Fibroblast of peridontal ligament (primary cell): ENCODE data around the gene DPF3.

Experiments
- DNase-seq: peaks from one replicate; pipeline ENCODE4 v3.0.0-alpha.2; 2010; ENCODE audit errors: extremely low read depth

Gene DPF3

DNA sequence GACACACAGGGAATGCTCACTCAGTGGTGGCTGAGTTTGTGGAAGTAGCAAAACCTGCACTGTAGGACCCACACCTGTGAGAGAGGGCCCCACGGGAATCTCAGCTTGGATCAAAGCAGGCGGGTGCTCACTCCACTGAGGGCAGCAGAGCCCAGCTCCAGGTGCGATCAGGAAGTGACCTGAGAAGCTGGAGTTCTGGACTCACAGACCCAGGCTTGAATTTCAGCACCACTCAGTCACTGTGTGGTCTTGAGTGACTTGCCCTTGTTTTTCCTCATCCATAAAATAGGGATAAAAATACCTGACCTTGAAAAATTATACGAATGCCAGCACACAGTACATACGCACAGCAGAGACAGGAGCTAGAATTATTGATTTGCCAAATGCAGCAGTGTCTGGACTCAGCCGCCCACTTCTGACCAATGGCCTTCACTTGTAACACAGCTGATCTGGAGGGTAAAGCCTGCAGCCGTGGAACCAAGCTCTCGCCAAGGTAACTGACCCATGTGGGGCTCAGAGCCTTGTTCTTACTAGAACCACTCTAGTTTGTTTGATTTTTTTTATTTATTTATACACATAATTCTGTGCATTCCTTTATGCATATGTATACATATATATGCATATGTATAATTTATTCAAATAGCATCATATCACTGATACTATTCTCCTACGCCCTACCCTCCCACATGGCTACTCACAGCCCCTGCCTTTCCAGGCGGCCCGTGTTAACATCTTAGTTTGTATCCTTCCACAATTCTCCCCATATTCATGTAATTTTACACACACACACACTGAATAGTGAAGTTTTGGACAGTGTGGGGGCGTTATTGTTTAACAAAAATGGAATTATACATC is 53.9 kb downstream of the DPF3 start:
- no peak for DNase-seq

DNA sequence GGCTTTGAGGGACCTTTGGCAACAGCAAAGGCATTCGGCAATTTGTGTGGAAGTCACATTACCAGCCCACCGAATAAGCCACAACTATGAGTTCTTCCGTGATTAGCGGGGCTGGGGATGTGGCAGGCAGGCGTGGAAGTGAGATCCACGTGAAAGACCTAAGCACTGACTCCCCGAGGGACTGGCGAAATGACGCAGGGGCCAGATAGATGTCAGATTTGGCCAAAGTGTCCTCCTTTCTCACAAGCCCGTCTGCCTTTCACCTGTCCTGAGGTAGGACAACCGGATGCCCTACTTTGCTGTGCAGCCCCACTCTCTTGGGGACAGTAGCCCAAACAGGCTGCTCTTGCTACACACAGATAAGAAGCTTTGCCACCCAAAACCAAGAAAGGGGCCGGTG is 54.5 kb downstream of the DPF3 start:
- no peak for DNase-seq

DNA sequence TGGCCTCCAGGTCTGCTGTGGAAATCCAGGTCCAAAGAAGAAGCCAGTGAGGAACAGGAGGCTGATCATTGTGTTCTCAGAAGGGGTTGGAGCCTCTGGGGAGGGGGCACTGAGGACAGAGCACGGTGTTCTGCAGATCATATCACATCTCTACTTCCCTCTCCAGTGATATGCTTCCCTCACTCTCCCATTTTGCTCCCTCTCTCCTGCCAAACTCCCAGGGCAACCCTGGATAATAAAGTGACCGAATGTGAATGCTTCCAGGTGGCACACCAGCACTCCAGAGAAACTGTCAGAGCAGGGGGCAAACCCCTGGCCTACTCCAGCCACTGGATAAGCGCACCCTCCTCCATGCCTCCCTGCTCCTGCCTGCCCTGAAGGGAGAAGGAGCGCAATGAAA is 57.8 kb downstream of the DPF3 start:
- DNase-seq, result no peak

DNA sequence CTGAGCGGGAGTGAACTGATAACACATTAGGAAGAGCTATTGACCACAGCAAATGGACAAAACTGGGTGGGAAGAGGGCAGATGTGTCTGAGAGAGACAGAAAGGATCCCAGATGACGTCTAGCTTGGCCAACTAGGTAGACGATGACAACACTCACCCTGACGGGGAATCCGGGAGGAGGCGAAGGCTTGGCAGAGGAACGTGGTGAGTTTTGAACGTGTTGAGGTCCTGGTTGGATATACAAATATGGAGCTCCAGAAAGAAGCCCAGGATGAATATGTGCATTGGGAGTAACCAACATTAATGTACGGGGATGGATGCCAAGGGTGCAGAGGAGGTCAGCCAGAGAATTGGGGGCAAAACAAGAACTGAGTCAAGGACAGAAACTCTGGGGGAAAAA is 60.7 kb downstream of the DPF3 start:
- DNase-seq, result no peak

DNA sequence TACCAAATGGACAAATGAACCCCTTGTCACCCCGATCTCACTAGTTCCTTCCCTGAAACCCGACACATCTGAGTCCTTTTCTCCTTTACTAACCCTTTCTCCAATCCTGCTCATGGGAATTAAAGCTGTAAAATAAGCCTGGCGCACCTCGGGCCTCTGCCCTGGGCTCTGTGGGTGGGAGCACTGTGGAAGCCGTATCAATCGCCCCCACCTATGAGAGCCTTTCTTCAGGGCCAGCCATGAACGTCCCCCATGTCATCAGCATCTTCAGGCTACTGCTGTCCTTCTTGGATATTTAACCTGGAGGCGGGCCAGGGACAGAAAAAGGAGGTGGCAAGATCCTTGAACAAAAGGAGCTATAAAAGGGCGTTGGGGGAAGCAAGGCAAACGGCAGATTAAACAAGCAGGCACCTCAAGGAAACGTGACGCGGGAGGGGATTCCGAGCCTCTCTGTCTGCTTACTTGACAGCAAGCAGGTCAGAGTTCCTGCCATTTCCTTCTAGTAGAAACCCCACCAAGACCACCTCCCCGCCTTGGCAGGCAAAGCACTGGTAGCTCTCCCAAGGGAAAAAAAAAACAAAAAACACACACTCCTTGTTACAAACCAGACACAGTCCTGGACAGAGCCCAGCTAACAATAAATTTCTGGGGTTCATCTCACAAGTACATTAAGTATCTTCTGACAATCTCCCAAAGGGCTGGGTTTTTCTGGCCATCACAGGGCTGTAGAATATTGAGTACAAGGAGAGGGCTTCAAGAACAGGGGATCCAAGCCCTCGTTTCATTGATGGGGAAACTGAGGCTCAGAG is 62.9 kb downstream of the DPF3 start:
- no peak for DNase-seq

DNA sequence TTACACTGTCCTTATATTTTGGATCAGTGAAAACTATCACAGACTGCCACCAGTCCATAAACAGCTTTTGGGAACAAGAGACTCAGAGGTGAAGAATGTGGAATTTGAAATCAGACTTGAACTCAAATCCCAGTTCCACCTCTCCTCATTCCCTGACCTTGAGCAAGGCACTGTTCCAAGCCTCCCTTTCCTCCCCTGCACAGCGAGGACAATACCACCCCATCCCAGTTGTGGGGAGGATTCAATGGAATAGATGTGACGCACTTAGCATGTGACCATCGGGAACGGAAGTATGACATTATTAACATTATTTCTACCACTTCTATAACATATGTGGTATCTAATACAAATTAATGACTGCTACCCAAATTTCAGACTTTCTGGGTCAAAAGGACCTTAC is 63.5 kb downstream of the DPF3 start:
- no peak for DNase-seq

DNA sequence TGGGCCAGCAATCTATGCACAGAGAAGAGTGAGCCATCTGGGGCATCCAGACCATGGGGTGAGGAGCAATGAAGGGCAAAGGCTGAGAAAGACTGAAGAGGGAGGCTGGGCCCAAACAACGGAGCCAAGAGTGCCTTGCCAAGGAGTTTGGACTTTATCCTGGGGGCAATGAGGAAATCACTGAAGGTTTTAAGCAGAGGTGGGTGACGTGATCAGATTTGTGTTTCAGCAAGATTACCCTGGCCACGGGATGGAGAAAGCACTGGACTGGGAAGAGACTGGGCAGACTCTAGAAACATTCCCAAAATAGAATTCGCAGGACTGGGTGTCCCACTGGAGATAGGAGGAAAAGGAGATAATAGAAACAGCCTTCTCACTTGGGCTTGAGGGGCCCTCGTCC is 65.3 kb downstream of the DPF3 start:
- DNase-seq, result no peak

DNA sequence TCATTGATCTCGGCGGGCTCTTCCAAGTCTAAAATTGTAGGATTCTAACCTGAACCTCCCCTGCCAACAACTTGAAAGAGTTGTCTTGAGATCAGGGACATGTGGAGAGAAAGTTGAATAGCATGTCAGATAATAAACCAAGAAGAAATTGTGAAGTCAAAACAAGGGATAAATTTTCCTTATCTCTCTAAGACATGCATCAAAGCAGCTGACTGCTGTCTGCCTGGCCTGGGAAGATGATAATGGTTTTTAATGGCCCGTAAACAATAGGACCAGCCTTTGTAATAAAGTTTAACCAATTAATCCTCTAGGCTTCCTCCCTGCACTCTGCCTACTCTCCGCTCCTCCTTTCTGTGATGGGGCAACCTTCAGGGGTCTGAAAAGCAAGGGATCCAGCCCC is 67.9 kb downstream of the DPF3 start:
- DNase-seq, result no peak

DNA sequence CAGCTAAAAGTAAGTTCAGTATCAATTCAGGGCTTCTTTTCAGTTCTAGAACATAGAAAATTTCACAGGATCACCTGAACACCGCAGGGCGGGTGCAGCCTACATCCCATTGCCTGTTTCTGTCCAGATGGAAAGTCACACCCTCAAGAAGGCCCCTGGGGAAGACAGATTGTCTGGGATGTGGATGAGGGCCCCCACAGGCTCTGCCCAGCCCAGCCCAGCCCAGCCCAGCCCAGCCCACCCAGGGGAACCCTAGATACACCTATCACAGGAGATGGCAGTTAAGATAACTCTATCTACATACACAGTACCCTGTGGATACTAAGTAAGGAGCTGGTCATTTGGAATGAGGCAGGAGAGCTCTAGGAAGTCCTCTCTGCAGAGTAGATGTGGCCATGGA is 68.4 kb downstream of the DPF3 start:
- no peak for DNase-seq

DNA sequence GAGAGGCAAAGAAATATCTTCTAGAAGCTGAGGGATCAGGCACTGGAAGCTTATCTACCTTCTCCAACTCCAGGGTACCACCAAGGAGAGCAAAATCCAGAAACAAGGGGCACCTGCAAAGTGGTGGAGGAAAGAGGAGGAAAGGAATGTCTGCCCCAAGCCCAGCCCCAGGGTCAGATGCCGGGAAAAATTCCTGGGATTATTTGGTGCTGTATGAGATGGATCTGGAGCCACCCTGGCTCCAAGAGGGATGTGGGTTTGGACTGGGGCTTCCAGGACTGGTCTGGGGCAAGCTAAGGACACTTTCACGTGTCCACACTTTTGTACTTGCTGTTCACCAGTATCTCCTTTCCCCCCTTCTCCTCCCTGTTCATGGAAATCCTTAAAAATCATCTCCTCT is 69.8 kb downstream of the DPF3 start:
- DNase-seq, result no peak

DNA sequence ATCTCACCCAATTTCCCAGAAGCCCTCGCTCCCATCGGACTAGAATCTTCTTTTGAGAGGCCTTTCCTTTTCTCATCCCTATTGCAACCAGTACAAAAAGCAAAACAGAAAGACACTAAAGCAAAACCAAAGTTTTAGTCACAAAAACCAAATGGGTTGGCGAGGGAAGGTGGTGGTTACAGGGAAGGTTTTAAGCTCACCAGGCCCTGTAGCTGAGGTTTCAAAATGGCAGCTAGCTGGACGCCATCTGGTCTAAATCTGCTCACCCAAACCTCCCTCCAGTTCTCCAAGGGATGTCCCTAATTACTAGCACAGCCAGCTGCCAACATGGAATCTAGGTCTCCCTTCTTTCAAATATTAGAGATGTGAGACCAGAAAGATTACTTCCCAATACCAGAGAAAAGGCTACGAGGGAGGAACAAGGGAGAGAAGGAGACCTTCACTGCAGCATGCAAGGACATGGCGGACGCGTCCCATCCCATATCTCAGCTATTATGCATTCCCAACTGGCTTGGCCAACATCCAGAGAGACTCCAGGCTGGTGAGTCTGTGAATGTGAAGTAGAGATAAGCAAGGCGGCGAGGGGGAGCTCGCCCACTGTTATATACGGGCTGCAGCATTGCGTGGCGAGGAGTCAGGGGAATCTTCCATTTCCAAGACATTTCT is 70.8 kb downstream of the DPF3 start:
- DNase-seq, result no peak

DNA sequence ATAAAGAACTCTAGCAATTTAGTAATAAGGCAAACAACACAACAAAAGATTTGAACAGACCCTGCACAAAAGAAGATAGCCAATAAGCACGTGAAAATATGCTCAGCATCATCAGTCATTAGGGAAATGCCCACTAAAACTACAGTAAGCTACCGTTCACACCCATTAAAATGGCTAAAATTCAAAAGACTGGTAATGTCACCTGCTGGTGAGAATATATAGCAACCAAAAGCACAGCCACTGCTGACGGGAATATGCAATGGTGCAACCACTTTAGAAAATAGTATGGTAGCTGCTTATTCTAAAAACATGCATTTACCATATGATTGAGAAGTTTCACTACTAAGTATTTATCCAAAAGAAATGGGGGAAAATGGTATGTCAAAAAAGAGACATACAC is 74.9 kb downstream of the DPF3 start:
- DNase-seq, result no peak

DNA sequence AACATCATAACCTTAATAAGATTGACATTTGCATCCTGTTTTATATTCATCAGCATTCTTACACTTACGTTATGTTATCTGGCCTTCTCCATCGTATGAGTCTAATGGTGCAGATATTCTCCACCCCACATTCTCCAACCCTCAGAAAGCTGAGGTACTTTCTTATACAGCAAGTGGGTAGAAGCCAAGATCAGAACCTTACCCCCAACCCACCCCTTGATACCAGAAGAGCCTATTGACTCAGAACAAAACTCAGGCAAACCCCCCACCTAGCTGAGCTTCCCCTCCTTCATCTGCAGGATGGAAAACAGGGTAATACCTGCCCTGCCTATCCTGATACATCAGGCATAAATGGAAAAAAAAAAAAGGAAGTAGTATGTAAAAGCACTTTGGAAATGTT is 77.6 kb downstream of the DPF3 start:
- no peak for DNase-seq

DNA sequence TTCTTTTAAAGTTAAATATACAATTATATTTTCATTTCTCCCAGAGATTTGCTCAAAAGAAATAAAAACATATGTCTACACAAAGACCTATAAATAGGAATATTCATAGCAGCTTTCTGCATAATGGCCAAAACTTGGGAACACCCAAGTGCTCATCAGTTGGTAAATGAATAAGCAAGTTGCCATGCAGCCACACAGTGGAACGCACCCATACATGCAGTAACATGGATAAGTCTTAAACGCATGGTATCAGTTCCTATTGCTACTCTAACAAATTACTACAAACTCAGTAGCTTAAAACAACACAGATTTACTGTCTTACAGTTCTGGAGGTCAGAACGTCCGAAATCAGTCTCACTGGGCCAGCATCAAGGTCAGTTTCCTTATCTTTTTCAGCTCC is 78.5 kb downstream of the DPF3 start:
- no peak for DNase-seq

DNA sequence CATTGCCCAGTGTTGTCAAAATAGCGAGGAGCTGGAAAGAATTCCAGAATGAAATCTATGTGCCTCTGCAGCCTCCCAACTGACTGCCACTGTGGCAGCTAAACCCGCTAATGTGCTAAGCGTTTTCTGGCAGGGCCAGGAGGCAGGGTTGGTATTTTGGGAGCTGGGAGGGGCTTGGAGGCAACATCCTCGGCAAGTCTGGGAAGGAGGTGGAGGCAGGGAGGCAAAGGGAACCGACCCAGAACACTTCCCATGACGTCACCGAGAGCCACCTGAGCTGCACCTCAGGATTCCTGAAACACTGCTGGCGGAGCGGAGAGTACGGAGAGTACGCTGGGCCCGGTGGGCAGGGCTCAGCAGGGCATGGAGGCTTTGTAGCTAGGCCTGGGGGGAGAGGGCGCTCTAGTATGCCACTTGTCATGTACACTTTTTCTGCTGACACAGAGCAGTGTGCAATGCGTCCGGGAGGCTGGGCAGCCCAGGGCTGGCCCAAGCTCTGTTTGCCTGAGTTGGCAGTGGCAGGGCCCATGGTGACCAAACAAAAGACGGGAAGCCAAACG is 81.5 kb downstream of the DPF3 start:
- DNase-seq, result peak; percentile 30

DNA sequence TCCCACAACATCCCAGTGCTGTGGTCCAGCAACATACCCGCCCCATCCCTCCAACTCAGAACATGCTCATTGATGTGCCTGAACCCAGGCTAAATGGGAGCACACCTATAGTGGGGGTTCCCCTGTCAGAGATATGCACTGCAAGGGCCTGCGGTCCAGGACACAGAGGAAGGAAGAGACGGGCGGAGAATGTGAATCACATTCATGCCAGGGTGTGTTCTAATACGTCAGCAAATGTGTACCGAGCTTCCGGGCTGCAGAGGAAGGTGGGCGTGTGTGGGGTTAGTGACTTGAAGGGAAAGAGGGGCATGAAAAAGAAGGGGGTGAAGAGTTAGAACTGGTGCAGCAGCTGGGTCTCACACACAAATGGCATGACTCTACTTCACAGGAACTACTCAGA is 83.7 kb downstream of the DPF3 start:
- DNase-seq, result no peak

DNA sequence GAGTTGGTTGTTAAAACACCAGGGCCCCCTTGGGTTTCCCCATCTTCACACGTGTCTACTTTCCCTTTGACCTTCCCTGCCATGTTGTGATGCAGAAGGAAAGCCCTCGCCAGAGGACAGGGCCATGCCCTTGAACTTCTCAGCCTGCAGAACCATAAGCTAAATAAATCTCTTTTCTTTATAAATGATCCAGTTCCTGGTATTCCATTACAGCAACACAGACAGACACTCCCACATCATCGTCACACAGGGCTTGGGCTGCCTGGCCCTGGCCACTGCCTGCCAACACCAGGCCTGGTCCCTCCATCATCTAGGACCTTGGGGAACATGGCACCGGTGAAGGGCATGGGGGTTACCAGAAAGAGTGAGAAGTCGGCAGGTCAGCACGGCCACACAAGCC is 84.8 kb downstream of the DPF3 start:
- no peak for DNase-seq

DNA sequence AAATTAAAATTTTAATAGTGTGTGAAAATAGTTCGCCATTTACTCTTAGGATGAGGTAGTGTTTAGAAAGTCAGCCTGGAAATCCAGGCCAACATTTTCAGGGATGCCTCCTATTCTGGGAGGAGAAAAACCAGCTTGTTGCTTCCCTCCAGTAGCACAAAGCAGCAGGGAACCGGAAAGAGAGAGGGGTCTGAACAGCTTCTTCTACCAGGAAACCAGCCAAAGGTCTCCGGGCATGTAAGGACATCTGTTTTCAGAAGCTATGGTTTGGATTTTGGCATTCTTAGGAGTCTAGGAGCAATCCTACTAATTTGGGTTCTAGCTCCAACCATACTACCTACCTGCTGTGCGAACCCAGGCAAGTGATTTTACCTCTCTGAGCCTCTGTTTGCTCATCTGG is 85.3 kb downstream of the DPF3 start:
- no peak for DNase-seq

DNA sequence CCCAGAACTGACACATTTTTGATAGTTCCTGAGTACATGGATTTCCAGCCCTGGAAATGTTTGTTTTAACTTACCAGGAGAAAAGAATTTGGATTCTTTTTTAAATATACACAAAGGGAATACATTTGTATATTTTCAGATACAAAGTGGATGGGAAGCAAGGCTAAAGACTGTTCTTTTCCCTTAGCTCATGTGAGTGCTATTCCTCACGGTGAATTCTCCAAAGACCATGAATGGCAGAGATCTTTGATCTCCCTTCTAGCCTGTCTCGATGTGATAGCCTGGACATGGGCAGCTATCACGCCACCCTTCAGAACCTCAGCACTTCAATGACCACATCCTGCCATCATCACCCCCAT is 91.3 kb downstream of the DPF3 start:
- no peak for DNase-seq

DNA sequence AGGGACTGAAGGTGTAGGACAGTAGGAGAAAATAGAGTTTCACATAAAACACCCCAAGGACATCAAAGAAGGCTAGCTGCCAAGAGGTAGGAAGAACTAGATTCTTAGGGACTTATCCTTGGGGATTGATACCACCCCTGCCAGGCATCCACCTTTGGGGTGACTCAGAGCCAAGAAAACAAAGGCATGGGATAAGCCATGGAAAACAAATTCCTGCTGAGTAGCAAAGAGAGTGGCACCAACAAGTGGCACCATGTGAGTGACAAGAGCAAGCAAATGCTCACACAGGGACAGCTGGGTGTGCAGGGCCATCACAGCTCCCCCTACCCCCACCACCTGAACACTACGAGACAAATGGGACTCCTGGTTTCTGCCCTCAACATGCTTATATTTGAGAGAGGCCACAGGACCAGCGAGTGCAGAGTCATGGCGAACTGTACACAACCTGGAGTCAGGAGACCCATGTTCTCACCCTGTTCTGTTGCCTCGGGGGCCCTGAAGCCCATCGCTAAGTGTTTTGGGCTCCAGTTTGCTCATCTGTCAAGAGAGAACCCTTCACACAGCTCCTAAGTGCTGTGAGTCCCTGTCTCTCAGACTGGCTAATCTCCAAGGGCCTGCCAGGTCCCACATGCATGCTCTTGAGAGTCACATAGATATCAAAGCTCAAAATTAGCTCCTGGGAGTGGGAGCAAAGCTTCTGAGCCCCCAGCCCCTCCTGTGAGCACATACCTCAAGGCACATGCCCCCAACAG is 91.9 kb downstream of the DPF3 start:
- DNase-seq, result no peak

DNA sequence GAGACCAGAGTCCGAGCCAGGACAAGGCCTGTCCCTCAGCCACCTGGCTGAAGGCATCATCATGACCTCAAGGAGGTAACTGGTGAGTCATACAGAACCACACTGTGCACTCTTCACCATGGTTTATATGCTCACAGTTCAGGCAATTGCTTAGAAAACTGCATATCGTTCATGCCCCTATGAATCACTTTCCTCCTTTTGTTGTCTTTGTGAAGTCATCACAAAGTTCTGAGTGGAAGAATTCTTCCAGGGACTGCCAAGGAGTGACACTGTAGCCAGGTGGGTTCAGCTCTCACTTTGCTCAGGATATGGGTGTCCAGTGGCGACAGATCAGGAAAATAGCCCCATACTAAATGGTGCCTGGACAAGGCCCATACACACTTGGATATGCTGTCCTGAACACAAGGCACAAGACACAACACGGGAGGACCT is 92.5 kb downstream of the DPF3 start:
- DNase-seq, result peak; percentile 79
